Right lobe of liver (tissue), 6 donors: Measurements from ENCODE around the gene SHISAL2A. TPM values are rescaled to one million over a fixed set of nuclear protein-coding genes. Genes with fewer than 3 reads are reported as not detected.

ENCODE experiments used
- ATAC-seq, 4 donors: fragments of 200-7000 bp; cut with Tn5 transposase; one replicate each; pipeline ENCODE4 v1.9.1; 2020; ENCODE audit warnings: mild to moderate bottlenecking in 4 of 4, moderate library complexity in 4 of 4
- DNase-seq, 3 donors: peaks; one replicate each; pipeline ENCODE4 v3.0.0-alpha.2; 2020
- H3K27ac ChIP-seq, 3 donors: fragments of 200-600 bp; one replicate each; pipeline ENCODE4 v1.8.0; 2022
- H3K27me3 ChIP-seq, 2 donors: fragments of 200-600 bp; one replicate each; pipeline ENCODE4 v1.8.0; 2022
- H3K36me3 ChIP-seq, 4 donors: fragments of 200-600 bp; sonication (generic) in 1 of 4; one replicate each; pipeline versions ENCODE4 v1.5.1 to v1.8.0; 2017 to 2022; ENCODE audit warnings: control low read depth in 1 of 4
- H3K4me1 ChIP-seq, 4 donors: fragments of 200-600 bp; sonication (generic) in 1 of 4; one replicate each; pipeline versions ENCODE4 v1.5.1 to v1.8.0; 2017 to 2022; ENCODE audit warnings: control low read depth in 1 of 4
- H3K4me3 ChIP-seq, 3 donors: fragments of 200-600 bp; one replicate each; pipeline ENCODE4 v1.8.0; 2022
- H3K9me3 ChIP-seq, 4 donors: fragments of 200-600 bp; sonication (generic) in 1 of 4; one replicate each; pipeline versions ENCODE4 v1.5.1 to v1.8.0; 2017 to 2022; ENCODE audit warnings: control low read depth in 1 of 4
- POLR2A ChIP-seq: fragments of 450-650 bp; IDR thresholded peaks from one replicate; pipeline ENCODE4 v1.6.1; 2017; ENCODE audit warnings: antibody characterized with exemption, mild to moderate bottlenecking
- WGBS: methylation state at CpG from one replicate; pipeline ENCODE4 v1.1.6; 2018; ENCODE audit warnings: low coverage, low lambda C conversion rate; ENCODE audit not compliant: insufficient coverage; ENCODE audit errors: missing lambda C conversion rate; 5-methylcytosine and 5-hydroxymethylcytosine counted together
- intact Hi-C, 2 donors: fragments of 100-400 bp; cut with DNase I; formaldehyde crosslinking; loops; one replicate each; pipeline versions ENCODE4 v1.11.2 to v1.14.1; 2022
- total RNA-seq, 6 experiments: library from RNA; depleted of rRNA in 2 of 6; stranded (reverse); fragments of >200 nt in 2 of 6; fragmentation: NEBNext Ultra II Directional in 3 of 6; extraction: Animal tissue kit (Norgen Biotek cat#: 25700) in 3 of 6; gene quantifications; one replicate each; pipeline versions ENCODE4 v1.1.0 to v1.2.4, GENCODE V29; 2016 to 2023
- TF ChIP-seq, protein P1 (sequence below), 4 donors: fragments of 200-600 bp in 3 of 4; fragments of 450-650 bp in 1 of 4; IDR thresholded peaks; one replicate each; pipeline versions ENCODE4 v1.5.1 to v1.8.0; 2016 to 2022; ENCODE audit warnings: antibody characterized with exemption in 4 of 4, mild to moderate bottlenecking in 2 of 4
- donor health status: DM: no; HTN: yes; CAD: no.
- donor health status: DM: no; HTN: no; CAD: no.
- donor health status: DM: no; HTN: no; CAD: no.
- donor health status: DM: no; HTN: yes; CAD: no.
- donor health status: DM: no; HTN: yes; CAD: no.

SHISAL2A gene
- total RNA-seq, 6 experiments from 2014 or later, result not detected

DNA sequence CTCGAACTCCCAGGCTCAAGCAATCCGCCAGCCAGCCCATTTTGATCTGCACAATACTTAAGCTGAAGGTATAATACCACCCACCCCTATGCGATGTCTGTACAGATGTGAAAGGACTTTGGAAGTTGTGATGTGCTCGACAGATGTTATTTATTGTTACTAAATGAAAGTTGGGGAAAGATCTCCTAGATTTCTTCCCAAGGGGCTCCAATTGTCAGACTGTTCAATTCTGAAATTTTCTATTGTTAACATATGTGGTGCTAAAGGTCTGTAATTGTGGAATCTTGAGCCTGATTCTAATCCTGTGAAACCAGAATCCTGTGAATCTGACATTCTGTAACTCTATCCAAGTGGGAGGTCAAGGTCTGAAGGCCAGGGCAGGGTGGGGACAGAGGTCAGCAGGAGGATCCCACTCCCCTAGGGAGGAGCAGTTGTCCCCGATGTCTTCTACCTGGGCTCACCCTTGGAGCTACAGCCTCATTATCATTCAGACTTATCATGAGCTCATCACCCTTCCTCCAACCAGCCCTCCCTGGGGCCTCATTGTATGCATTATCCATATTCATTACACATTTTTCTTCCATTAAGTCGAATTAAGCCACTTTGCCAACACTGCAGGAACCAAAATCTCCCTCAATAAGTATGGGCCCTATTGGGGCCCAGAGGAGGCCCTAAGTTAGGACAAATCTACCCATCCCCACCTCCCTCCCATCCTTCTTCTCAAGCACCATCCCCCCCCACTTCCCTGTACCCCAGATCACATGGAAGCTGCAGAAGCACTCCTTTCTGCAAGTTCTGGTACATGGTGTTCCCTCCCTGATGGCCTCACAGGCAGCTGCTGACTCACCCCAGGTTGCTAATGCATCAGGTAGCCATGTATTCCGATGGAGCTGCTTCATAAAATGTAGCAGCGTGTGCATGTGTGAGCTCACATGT is 32.3 kb downstream of the SHISAL2A start:
- peak in 2 of 4 donors; percentile 14 to 18 for ATAC-seq
- Histone ChIP-seq H3K27me3 (no peaks in the 10 kb centered on the region), H3K4me1 (peaks cover 0 to 13% (median 0%) of the 10 kb centered on the region in 4 donors), H3K9me3 (no peaks in the 10 kb centered on the region), H3K36me3 (no peaks in the 10 kb centered on the region), H3K4me3 (no peak overlapping the region), H3K27ac (no peak overlapping the region)
- TF ChIP-seq POLR2A, result no peak
- TF ChIP-seq, protein P1, sequence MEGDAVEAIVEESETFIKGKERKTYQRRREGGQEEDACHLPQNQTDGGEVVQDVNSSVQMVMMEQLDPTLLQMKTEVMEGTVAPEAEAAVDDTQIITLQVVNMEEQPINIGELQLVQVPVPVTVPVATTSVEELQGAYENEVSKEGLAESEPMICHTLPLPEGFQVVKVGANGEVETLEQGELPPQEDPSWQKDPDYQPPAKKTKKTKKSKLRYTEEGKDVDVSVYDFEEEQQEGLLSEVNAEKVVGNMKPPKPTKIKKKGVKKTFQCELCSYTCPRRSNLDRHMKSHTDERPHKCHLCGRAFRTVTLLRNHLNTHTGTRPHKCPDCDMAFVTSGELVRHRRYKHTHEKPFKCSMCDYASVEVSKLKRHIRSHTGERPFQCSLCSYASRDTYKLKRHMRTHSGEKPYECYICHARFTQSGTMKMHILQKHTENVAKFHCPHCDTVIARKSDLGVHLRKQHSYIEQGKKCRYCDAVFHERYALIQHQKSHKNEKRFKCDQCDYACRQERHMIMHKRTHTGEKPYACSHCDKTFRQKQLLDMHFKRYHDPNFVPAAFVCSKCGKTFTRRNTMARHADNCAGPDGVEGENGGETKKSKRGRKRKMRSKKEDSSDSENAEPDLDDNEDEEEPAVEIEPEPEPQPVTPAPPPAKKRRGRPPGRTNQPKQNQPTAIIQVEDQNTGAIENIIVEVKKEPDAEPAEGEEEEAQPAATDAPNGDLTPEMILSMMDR (IDR thresholded peaks at IDR 0.05), result no peak
- no peak for DNase-seq
- WGBS, result 81% methylated on average over 7 of the region's 8 CpGs
- intact Hi-C loops, result no loop called here

DNA sequence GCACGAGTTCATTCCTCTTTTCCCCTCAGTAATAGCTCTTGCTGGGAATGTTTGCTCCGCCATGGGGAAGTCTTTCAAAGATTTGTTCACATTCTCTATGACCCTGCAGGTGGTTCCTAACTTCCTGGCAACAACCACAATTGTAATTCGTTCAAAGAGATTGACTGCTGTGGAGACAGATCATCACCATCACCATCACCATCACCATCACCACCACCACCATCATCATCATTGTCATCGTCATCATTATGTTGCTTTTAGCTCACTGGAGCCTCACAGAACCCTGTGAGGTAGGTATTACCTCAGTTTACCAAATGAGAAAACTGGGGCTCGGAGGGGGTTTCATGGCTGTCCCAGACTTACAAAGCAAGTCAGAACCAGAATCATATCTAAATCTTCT is 34.3 kb downstream of the SHISAL2A start:
- whole genome bisulfite sequencing, result 77% methylated on average over 5 of the region's 5 CpGs
- no peaks in the 10 kb centered on the region for H3K9me3 ChIP-seq
- ATAC-seq, result no peak
- no peak overlapping the region for H3K27ac ChIP-seq
- no peak overlapping the region for H3K4me3 ChIP-seq
- no peak for DNase-seq
- no peaks in the 10 kb centered on the region for H3K36me3 ChIP-seq
- H3K27me3 ChIP-seq, result no peaks in the 10 kb centered on the region
- H3K4me1 ChIP-seq, result peaks cover 0 to 13% (median 0%) of the 10 kb centered on the region in 4 donors
- no peak for TF ChIP-seq POLR2A
- TF ChIP-seq, protein P1 (IDR thresholded peaks at IDR 0.05), result no peak
- intact Hi-C loops, result no loop called here

DNA sequence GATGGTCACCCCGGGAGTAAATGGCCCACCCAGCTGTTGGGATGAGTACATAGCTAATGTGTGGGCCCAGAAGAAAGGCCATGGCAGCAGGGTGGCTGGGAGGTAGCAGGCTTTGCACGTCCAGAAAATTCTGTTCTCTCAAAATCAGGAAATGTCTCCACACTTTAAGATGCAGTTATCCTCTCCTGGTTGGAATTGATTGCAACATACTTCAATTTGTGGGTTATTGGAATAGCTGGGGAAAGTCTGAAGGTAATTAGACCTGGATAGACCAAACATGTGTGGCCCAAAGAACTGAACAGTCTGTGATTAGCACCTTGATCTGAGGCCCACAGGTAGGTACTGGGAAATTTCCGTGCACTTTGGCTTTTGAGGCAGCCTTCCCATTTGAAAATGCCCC is 35.0 kb downstream of the SHISAL2A start:
- Histone ChIP-seq H3K27me3 (no peaks in the 10 kb centered on the region), H3K36me3 (no peaks in the 10 kb centered on the region), H3K4me1 (peaks cover 0 to 8% (median 0%) of the 10 kb centered on the region in 4 donors), H3K27ac (no peak overlapping the region), H3K4me3 (no peak overlapping the region), H3K9me3 (no peaks in the 10 kb centered on the region)
- DNase-seq (no peak), ATAC-seq (no peak)
- intact Hi-C loops, result no loop called here
- TF ChIP-seq POLR2A, result no peak
- TF ChIP-seq, protein P1 (IDR thresholded peaks at IDR 0.05), result no peak
- 67% methylated on average over 2 of the region's 3 CpGs for WGBS

DNA sequence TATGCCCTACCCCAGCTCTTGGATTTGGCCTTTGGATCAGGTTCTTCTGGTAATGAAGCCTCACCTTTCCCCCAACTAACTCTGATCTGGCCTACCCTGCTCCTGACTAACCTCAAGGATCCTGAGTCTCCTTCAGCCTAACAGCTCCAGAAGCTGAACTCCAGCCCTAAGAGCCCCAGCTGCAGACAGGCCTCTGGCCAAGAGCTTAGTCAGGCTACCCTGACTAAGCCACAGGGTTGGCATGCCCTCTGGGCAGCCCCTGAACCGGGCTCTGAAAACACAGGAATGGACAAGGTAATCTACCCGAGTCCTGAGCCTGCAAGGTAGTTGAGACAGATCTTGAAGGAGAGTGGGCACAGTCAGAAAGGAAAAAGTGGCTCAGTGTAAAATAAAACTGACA is 35.7 kb downstream of the SHISAL2A start:
- Histone ChIP-seq H3K27ac (no peak overlapping the region), H3K4me3 (no peak overlapping the region), H3K36me3 (no peaks in the 10 kb centered on the region), H3K27me3 (no peaks in the 10 kb centered on the region), H3K4me1 (peaks cover 0 to 5% (median 0%) of the 10 kb centered on the region in 4 donors), H3K9me3 (no peaks in the 10 kb centered on the region)
- TF ChIP-seq POLR2A, result no peak
- TF ChIP-seq, protein P1 (IDR thresholded peaks at IDR 0.05), result no peak
- ATAC-seq (no peak), DNase-seq (peak in 1 of 3 donors; percentile 12)
- 100% methylated on average over 1 of the region's 2 CpGs for WGBS
- intact Hi-C loops, result no loop called here
